Mesenchymal stem cell (in vitro differentiated cells and primary cell): ENCODE data around the gene KHDC4.
A peak's percentile ranks its signal among the peaks of the same experiment; 100 is the strongest.

Experiments used
- DNase-seq: peaks from one replicate; pipeline ENCODE4 v3.0.0-alpha.2; 2013
- H2AFZ ChIP-seq: one replicate; pipeline ENCODE4 v1.6.1; 2013; ENCODE audit warnings: low read depth, mild to moderate bottlenecking, control low read depth, inconsistent platforms, low read length, moderate library complexity
- H2AK5ac ChIP-seq: 2 replicates; pipeline ENCODE4 v1.6.1; 2013; ENCODE audit warnings: low read length, moderate library complexity, mild to moderate bottlenecking, inconsistent platforms; ENCODE audit not compliant: severe bottlenecking
- H2BK120ac ChIP-seq: one replicate; pipeline ENCODE4 v1.6.1; 2013; ENCODE audit warnings: low read depth, mild to moderate bottlenecking, inconsistent platforms, low read length, moderate library complexity
- H2BK12ac ChIP-seq, 2 experiments: one replicate each; pipeline ENCODE4 v1.6.1; 2013; ENCODE audit warnings: inconsistent platforms in 2 of 2, low read length in 2 of 2, mild to moderate bottlenecking in 2 of 2, moderate library complexity in 2 of 2, control low read depth in 1 of 2
- H2BK15ac ChIP-seq: one replicate; pipeline ENCODE4 v1.6.1; 2013; ENCODE audit warnings: mild to moderate bottlenecking, low read depth, inconsistent platforms; ENCODE audit not compliant: poor library complexity, severe bottlenecking
- H2BK5ac ChIP-seq: 2 replicates; pipeline ENCODE4 v1.6.1; 2013; ENCODE audit warnings: low read depth, mild to moderate bottlenecking, low read length, control low read depth, inconsistent platforms; ENCODE audit not compliant: poor library complexity, severe bottlenecking
- H3K14ac ChIP-seq, 2 experiments: one replicate each; pipeline ENCODE4 v1.6.1; 2013; ENCODE audit warnings: inconsistent platforms in 2 of 2, low read length in 2 of 2, control low read depth in 1 of 2, mild to moderate bottlenecking in 1 of 2, moderate library complexity in 1 of 2
- H3K18ac ChIP-seq, 2 experiments: one replicate each; pipeline ENCODE4 v1.6.1; 2013; ENCODE audit warnings: inconsistent platforms in 2 of 2, low read length in 2 of 2, control low read depth in 1 of 2, low read depth in 1 of 2, mild to moderate bottlenecking in 1 of 2
- H3K23ac ChIP-seq, 2 experiments: one replicate each; pipeline ENCODE4 v1.6.1; 2013; ENCODE audit warnings: inconsistent platforms in 2 of 2, low read length in 2 of 2, mild to moderate bottlenecking in 2 of 2, moderate library complexity in 2 of 2, control low read depth in 1 of 2
- H3K27ac ChIP-seq: 2 replicates; pipeline ENCODE4 v1.5.1; 2013; ENCODE audit warnings: mild to moderate bottlenecking, moderate library complexity, low read length, control low read depth, inconsistent platforms; ENCODE audit not compliant: poor library complexity, severe bottlenecking
- H3K27me3 ChIP-seq, 2 experiments: 2 replicates each; pipeline versions ENCODE4 v1.6.1 to v1.7.0; 2013; ENCODE audit warnings: low read length in 2 of 2, mild to moderate bottlenecking in 2 of 2, moderate library complexity in 2 of 2, control low read depth in 1 of 2, inconsistent platforms in 1 of 2; ENCODE audit not compliant: control insufficient read depth in 1 of 2, insufficient read depth in 1 of 2
- H3K36me3 ChIP-seq, 2 experiments: 2 replicates each; pipeline versions ENCODE4 v1.6.1 to v1.7.0; 2013; ENCODE audit warnings: low read length in 2 of 2, control low read depth in 1 of 2, inconsistent platforms in 1 of 2, low read depth in 1 of 2, mild to moderate bottlenecking in 1 of 2; ENCODE audit not compliant: insufficient read depth in 2 of 2, control insufficient read depth in 1 of 2
- H3K4ac ChIP-seq, 2 experiments: one replicate each; pipeline ENCODE4 v1.6.1; 2013; ENCODE audit warnings: inconsistent platforms in 2 of 2, low read length in 2 of 2, mild to moderate bottlenecking in 2 of 2, moderate library complexity in 2 of 2, control low read depth in 1 of 2, low read depth in 1 of 2
- H3K4me1 ChIP-seq: 2 replicates; pipeline ENCODE4 v1.6.1; 2013; ENCODE audit warnings: low read depth, low read length, control low read depth; ENCODE audit not compliant: control insufficient read depth, insufficient read depth
- H3K4me2 ChIP-seq: 2 replicates; pipeline ENCODE4 v1.6.1; 2013; ENCODE audit warnings: low read length, mild to moderate bottlenecking, inconsistent platforms; ENCODE audit not compliant: poor library complexity, severe bottlenecking
- H3K4me3 ChIP-seq, 2 experiments: 2 replicates each; pipeline versions ENCODE4 v1.5.1 to v1.7.0; 2013; ENCODE audit warnings: low read length in 2 of 2, mild to moderate bottlenecking in 2 of 2, control low read depth in 1 of 2, low read depth in 1 of 2; ENCODE audit not compliant: insufficient read depth in 1 of 2
- H3K79me1 ChIP-seq: replicated peaks from 2 replicates; pipeline ENCODE4 v1.6.1; 2013; ENCODE audit warnings: mild to moderate bottlenecking, control low read depth, low read length, inconsistent platforms; ENCODE audit not compliant: poor library complexity, severe bottlenecking
- H3K9ac ChIP-seq: 2 replicates; pipeline ENCODE4 v1.7.0; 2013; ENCODE audit warnings: mild to moderate bottlenecking, low read length, moderate library complexity
- H3K9me3 ChIP-seq: 2 replicates; pipeline ENCODE4 v1.7.0; 2013; ENCODE audit warnings: mild to moderate bottlenecking, low read length; ENCODE audit not compliant: control insufficient read depth
- H4K8ac ChIP-seq: one replicate; pipeline ENCODE4 v1.6.1; 2013; ENCODE audit warnings: inconsistent platforms, mild to moderate bottlenecking, low read length, moderate library complexity
- H4K91ac ChIP-seq: one replicate; pipeline ENCODE4 v1.6.1; 2013; ENCODE audit warnings: mild to moderate bottlenecking, low read length, inconsistent platforms
- WGBS: methylation state at CpG from one replicate; pipeline ENCODE4 v1.1.7; 2013; ENCODE audit warnings: mixed read lengths; 5-methylcytosine and 5-hydroxymethylcytosine counted together

Gene KHDC4

DNA sequence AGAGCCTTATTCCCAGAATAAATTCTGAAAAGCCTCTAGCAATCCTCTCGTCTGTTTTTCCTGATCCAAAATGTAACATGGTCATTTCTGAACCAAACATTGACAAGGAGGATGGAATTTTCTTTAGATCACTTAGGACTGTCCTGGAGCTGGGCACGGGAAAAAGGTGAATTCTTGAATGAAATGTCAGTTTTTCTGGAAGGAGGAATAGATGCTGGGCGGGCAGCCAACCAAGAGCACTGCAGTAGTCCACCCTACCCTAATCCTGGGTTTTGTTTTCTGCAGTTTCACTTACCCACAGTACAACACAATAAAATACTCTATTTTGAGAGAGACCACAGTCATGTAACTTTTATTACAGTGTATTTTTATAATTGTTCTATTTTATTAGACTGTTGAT, 44.0 kb downstream of the KHDC4 start:
- 100% methylated on average over 1 of the region's 3 CpGs for WGBS
- no peak overlapping the region for H2BK15ac ChIP-seq
- H3K23ac ChIP-seq: no peak overlapping the region
- H2AK5ac ChIP-seq: no peak overlapping the region
- H4K91ac ChIP-seq: no peak overlapping the region
- no peak overlapping the region for H3K9ac ChIP-seq
- no peaks in the 10 kb centered on the region for H3K79me1 ChIP-seq
- no peaks in the 10 kb centered on the region for H3K27me3 ChIP-seq
- no peak overlapping the region for H3K4me2 ChIP-seq
- H3K18ac ChIP-seq: no peak overlapping the region
- H2BK5ac ChIP-seq: no peak overlapping the region
- H2BK120ac ChIP-seq: no peak overlapping the region
- no peak overlapping the region for H3K4me3 ChIP-seq
- no peak overlapping the region for H3K14ac ChIP-seq
- H3K4ac ChIP-seq: no peak overlapping the region
- H3K4me1 ChIP-seq: peaks cover 13% of the 10 kb centered on the region
- H3K9me3 ChIP-seq: no peaks in the 10 kb centered on the region
- no peak overlapping the region for H2AFZ ChIP-seq
- H3K27ac ChIP-seq: peak overlapping the region; percentile 6
- DNase-seq: no peak
- H4K8ac ChIP-seq: no peak overlapping the region
- H3K36me3 ChIP-seq: peaks cover 0 to 5% of the 10 kb centered on the region in 2 experiments
- H2BK12ac ChIP-seq: no peak overlapping the region

DNA sequence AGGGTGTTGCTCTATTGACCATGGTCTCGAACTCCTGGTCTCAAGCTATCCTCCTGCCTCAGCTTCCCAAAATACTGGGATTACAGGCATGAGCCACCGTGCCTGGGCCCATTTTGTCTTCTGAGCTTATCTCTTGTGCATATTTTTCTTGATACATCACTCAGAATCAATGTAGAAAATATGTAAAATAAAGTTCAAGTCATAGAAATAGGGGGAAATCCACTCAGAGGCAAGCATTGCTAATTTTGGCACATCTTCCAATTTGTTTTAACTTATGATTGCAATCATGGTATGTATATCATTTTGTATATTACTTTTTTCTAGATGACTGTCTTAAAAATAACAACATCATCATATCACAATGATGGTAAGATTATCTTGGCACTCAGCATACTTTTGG, 44.6 kb downstream of the KHDC4 start:
- H3K14ac ChIP-seq: no peak overlapping the region
- no peak overlapping the region for H2BK12ac ChIP-seq
- H3K4me1 ChIP-seq: peaks cover 13% of the 10 kb centered on the region
- H3K36me3 ChIP-seq: peaks cover 0 to 5% of the 10 kb centered on the region in 2 experiments
- H2BK15ac ChIP-seq: no peak overlapping the region
- peak overlapping the region; percentile 6 for H3K27ac ChIP-seq
- no peak overlapping the region for H3K23ac ChIP-seq
- H4K91ac ChIP-seq: no peak overlapping the region
- no peaks in the 10 kb centered on the region for H3K9me3 ChIP-seq
- no peak overlapping the region for H3K4me2 ChIP-seq
- H4K8ac ChIP-seq: no peak overlapping the region
- H3K79me1 ChIP-seq: no peaks in the 10 kb centered on the region
- no peak overlapping the region for H3K9ac ChIP-seq
- no peak for DNase-seq
- no peak overlapping the region for H3K4me3 ChIP-seq
- H2BK5ac ChIP-seq: no peak overlapping the region
- no peaks in the 10 kb centered on the region for H3K27me3 ChIP-seq
- H3K18ac ChIP-seq: no peak overlapping the region
- H2AFZ ChIP-seq: no peak overlapping the region
- H3K4ac ChIP-seq: no peak overlapping the region
- WGBS: 100% methylated on average over 1 of the region's 2 CpGs
- no peak overlapping the region for H2AK5ac ChIP-seq
- H2BK120ac ChIP-seq: no peak overlapping the region

- H3K4me1 ChIP-seq: peaks cover 11% of the 10 kb centered on the region
- no peak overlapping the region for H2AK5ac ChIP-seq
- H4K91ac ChIP-seq: no peak overlapping the region
- peaks cover 0 to 5% of the 10 kb centered on the region in 2 experiments for H3K36me3 ChIP-seq
- H2AFZ ChIP-seq: no peak overlapping the region
- no peaks in the 10 kb centered on the region for H3K27me3 ChIP-seq
- no peak overlapping the region for H2BK15ac ChIP-seq
- no peak overlapping the region for H2BK12ac ChIP-seq
- no peak for DNase-seq
- H3K4me2 ChIP-seq: no peak overlapping the region
- H3K18ac ChIP-seq: no peak overlapping the region
- no peak overlapping the region for H4K8ac ChIP-seq
- H3K27ac ChIP-seq: no peak overlapping the region
- no peak overlapping the region for H3K4ac ChIP-seq
- no peak overlapping the region for H3K4me3 ChIP-seq
- H2BK120ac ChIP-seq: no peak overlapping the region
- H2BK5ac ChIP-seq: no peak overlapping the region
- H3K9ac ChIP-seq: no peak overlapping the region
- WGBS: 100% methylated on average over 2 of the region's 5 CpGs
- H3K79me1 ChIP-seq: no peaks in the 10 kb centered on the region
- no peaks in the 10 kb centered on the region for H3K9me3 ChIP-seq
- no peak overlapping the region for H3K23ac ChIP-seq
- H3K14ac ChIP-seq: no peak overlapping the region
Measured at GRCh38 chr1:155888481-155888880, 45.7 kb downstream of the KHDC4 start.

- Histone ChIP-seq H2AK5ac (no peak overlapping the region), H2AFZ (no peak overlapping the region), H3K9me3 (no peaks in the 10 kb centered on the region), H3K36me3 (peaks cover 3 to 33% of the 10 kb centered on the region in 2 experiments), H3K4me1 (peaks cover 5% of the 10 kb centered on the region), H3K4ac (no peak overlapping the region), H3K9ac (no peak overlapping the region), H3K4me2 (no peak overlapping the region), H3K79me1 (no peaks in the 10 kb centered on the region), H3K27me3 (no peaks in the 10 kb centered on the region), H4K91ac (no peak overlapping the region), H3K4me3 (no peak overlapping the region), H3K23ac (no peak overlapping the region), H3K27ac (no peak overlapping the region), H3K14ac (no peak overlapping the region), H2BK5ac (no peak overlapping the region), H2BK12ac (no peak overlapping the region), H2BK120ac (no peak overlapping the region), H2BK15ac (no peak overlapping the region), H3K18ac (no peak overlapping the region), H4K8ac (no peak overlapping the region)
- no peak for DNase-seq
Measured at GRCh38 chr1:155884982-155885381, 49.2 kb downstream of the KHDC4 start.
